ENCODE results near the gene MET. TPM values are rescaled to one million over a fixed set of nuclear protein-coding genes. Genes with fewer than 3 reads are reported as not detected.

Gene MET
- total and polyA plus RNA-seq, 2 of the 8 experiments (the other 6 are each of a cell fraction or from before 2014, with no cell fraction given), result 3.5 to 12.9 TPM

DNA sequence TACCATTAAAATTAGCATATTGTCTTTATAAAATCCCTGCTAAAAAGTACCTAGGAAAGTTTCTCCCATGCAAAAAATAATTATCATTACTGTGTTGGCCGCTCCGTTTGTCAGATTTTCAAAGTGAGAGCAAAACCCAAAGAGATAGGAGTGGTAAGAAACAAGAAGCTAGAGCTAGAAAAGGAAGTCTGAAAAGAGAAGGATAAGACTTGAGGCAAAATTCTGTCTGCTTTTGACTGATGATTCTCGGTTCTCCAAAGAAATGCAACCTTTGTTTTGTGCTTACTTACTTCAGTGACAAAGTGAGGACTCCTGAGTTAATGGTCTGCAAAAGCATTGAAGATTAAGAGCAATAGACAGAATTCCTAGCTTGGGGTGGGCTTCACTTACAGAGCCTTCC is 157.0 kb downstream of the MET start:
- Histone ChIP-seq H4K5ac (ENCODE audit: insufficient read length, low read depth, low read length) (no peak overlapping the region), H3K79me2 (ENCODE audit: control insufficient read depth in 1 of 2, insufficient read depth in 2 of 2, low read length in 2 of 2) (no peaks in the 10 kb centered on the region), H3K23ac (ENCODE audit: insufficient read length) (no peak overlapping the region), H3K9me3 (ENCODE audit: insufficient read depth in 2 of 2, low read depth in 1 of 2, low read length in 1 of 2) (no peaks in the 10 kb centered on the region), H3K27ac (ENCODE audit: low read depth, low read length) (no peak overlapping the region), H3K4me1 (replicated peaks in 1 of 4; ENCODE audit: control insufficient read depth in 3 of 4, insufficient read depth in 4 of 4, low read length in 3 of 4) (no peaks in the 10 kb centered on the region), H2BK12ac (ENCODE audit: low read depth, low read length) (no peak overlapping the region), H3K36me3 (ENCODE audit: control insufficient read depth in 2 of 4, insufficient read depth in 4 of 4, low read length in 3 of 4) (no peaks in the 10 kb centered on the region), H2BK20ac (ENCODE audit: low read length) (no peak overlapping the region), H3K56ac (replicated peaks; ENCODE audit: insufficient read length, low read depth, low read length) (no peak overlapping the region), H3K79me1 (ENCODE audit: low read depth, low read length) (no peaks in the 10 kb centered on the region), H2BK15ac (ENCODE audit: low read length) (no peak overlapping the region), H3K9ac (replicated peaks in 1 of 4; ENCODE audit: extremely low read depth in 1 of 4, low read depth in 3 of 4, low read length in 3 of 4) (no peak overlapping the region), H3K18ac (ENCODE audit: extremely low read depth, low read length) (no peak overlapping the region), H3K27me3 (replicated peaks in 1 of 4; ENCODE audit: control insufficient read depth in 3 of 4, extremely low read depth in 1 of 4, insufficient read depth in 3 of 4, low read length in 3 of 4) (no peaks in the 10 kb centered on the region), H2AFZ (ENCODE audit: low read length) (0 out of 2 replicates have a peak overlapping the region, but pooled peaks have one; percentile 17), H3K4ac (replicated peaks; ENCODE audit: insufficient read length, low read depth, low read length) (no peak overlapping the region), H3K4me3 (ENCODE audit: extremely low read depth in 1 of 4, insufficient read depth in 2 of 4, low read depth in 3 of 4, low read length in 4 of 4) (no peak overlapping the region), H4K20me1 (replicated peaks in 1 of 2; ENCODE audit: control insufficient read depth in 1 of 2, insufficient read depth in 2 of 2, low read length in 2 of 2) (no peaks in the 10 kb centered on the region), H2AK5ac (ENCODE audit: low read depth, low read length) (no peak overlapping the region), H4K91ac (replicated peaks; ENCODE audit: insufficient read length, low read length) (no peak overlapping the region), H3K4me2 (ENCODE audit: insufficient read depth in 1 of 2, low read depth in 2 of 2, low read length in 2 of 2) (no peak overlapping the region), H3K14ac (ENCODE audit: insufficient read length) (no peak overlapping the region), H4K8ac (ENCODE audit: extremely low read depth, insufficient read depth, low read length) (no peak overlapping the region), H2BK5ac (ENCODE audit: low read depth, low read length) (no peak overlapping the region), H3K23me2 (ENCODE audit: low read depth, low read length) (no peaks in the 10 kb centered on the region), H2BK120ac (replicated peaks; ENCODE audit: low read depth, low read length) (no peak overlapping the region)
- POLR2A ChIA-PET (ENCODE audit: partially characterized antibody), result no interaction called here
- no peak for TF ChIP-seq YY1 (IDR thresholded peaks at IDR 0.05; ENCODE audit: low read depth, low read length)
- FAIRE-seq (no peak), DNase-seq (ENCODE audit: low read depth in 1 of 2, low spot score in 2 of 2) (no peak)
- 92% methylated on average over 3 of the region's 3 CpGs; no CpG with 5 or more reads in 1 of the 2 experiments for WGBS, 2 experiments (ENCODE audit: extremely low coverage in 1 of 2, insufficient coverage in 1 of 2, insufficient read length in 1 of 2, insufficient replicate concordance in 2 of 2, low coverage in 1 of 2, low lambda C conversion rate in 2 of 2, missing lambda C conversion rate in 1 of 2)
- CTCF ChIA-PET (ENCODE audit: partially characterized antibody), result interaction anchor here (0.7 kb wide), 1 partner anchor 202 kb away, joined by 3 read pairs; no protein-coding TSS in a partner anchor
